Esophagus muscularis mucosa (tissue), 3 donors: Measurements from ENCODE around the gene IQCC.

ENCODE experiments used
- CTCF ChIP-seq, 3 experiments: fragments of 200-600 bp in 2 of 3; fragments of 450-650 bp in 1 of 3; sonication (generic) in 2 of 3; IDR thresholded peaks; one replicate each; pipeline ENCODE4 v1.5.1; 2017 to 2019; ENCODE audit warnings: antibody characterized with exemption in 3 of 3, mild to moderate bottlenecking in 2 of 3, moderate library complexity in 1 of 3
- POLR2A ChIP-seq: fragments of 450-650 bp; IDR thresholded peaks from one replicate; pipeline ENCODE4 v1.6.1; 2017; ENCODE audit warnings: antibody characterized with exemption, moderate library complexity, mild to moderate bottlenecking, low read depth

GRCh38 chr1:32192220-32192948, 13.1 kb upstream of the IQCC start:
- TF ChIP-seq CTCF (IDR thresholded peaks at IDR 0.05): no peak
- no peak for TF ChIP-seq POLR2A
